DMS53 treated with DMSO at 0.1 percent for 48 hours (cell line): ENCODE results near the gene ABO.
"Not testable (repeated sequence)": the region's sequence is repeated elsewhere in the genome, so short reads cannot be mapped to it uniquely, and the experiment has no call there.

ENCODE experiments used
- DNase-seq: peaks from one replicate; lab custom pipeline; 2025; ENCODE audit not compliant: unreplicated experiment; lab: John Stamatoyannopoulos, UW

Gene ABO

GRCh38 chr9:133290751-133291302 lies 15.8 kb upstream of the ABO start:
- no peak for DNase-seq

GRCh38 chr9:133286523-133286922 lies 11.5 kb upstream of the ABO start:
- DNase-seq = no peak

- no peak for DNase-seq
These were observed 10.3 kb upstream of the ABO start for GRCh38 chr9:133285252-133285775.

- no peak for DNase-seq
These were observed 9.4 kb upstream of the ABO start for GRCh38 chr9:133284362-133284761.

GRCh38 chr9:133283255-133284032 lies 8.4 kb upstream of the ABO start:
- DNase-seq = peak; percentile 75

GRCh38 chr9:133282464-133283238 lies 7.7 kb upstream of the ABO start:
- no peak for DNase-seq

- DNase-seq = no peak
These were observed 5.4 kb upstream of the ABO start for GRCh38 chr9:133280392-133280791.

GRCh38 chr9:133278161-133279114 lies 3.4 kb upstream of the ABO start:
- DNase-seq = no peak

- no peak for DNase-seq
These were observed 2.5 kb upstream of the ABO start for GRCh38 chr9:133277467-133277866.

- DNase-seq = no peak
These were observed 1.9 kb upstream of the ABO start for GRCh38 chr9:133276923-133277322.

- DNase-seq = no peak
These were observed 1.2 kb upstream of the ABO start for GRCh38 chr9:133276001-133276884.

- DNase-seq = no peak
These were observed 531 bp downstream of the ABO start for GRCh38 chr9:133274236-133275104.

- no peak for DNase-seq
These were observed 1.2 kb downstream of the ABO start for GRCh38 chr9:133273819-133274218.

- no peak for DNase-seq
These were observed 1.9 kb downstream of the ABO start for GRCh38 chr9:133273098-133273497.

GRCh38 chr9:133269537-133270362 lies 5.3 kb downstream of the ABO start:
- DNase-seq = no peak

GRCh38 chr9:133269136-133269535 lies 5.9 kb downstream of the ABO start:
- DNase-seq = not testable (repeated sequence)

- no peak for DNase-seq
These were observed 6.5 kb downstream of the ABO start for GRCh38 chr9:133268335-133269056.
